Muscle layer of duodenum (tissue), 2 donors: ENCODE results near the gene LRRC74B.

ENCODE experiments used
- H3K27ac ChIP-seq: one replicate; pipeline ENCODE4 v1.7.0; 2013; ENCODE audit warnings: mild to moderate bottlenecking, low read length
- H3K27me3 ChIP-seq: one replicate; pipeline ENCODE4 v1.7.0; 2013; ENCODE audit warnings: low read depth, mild to moderate bottlenecking, control low read depth, low read length
- H3K36me3 ChIP-seq, 2 donors: one replicate each; pipeline ENCODE4 v1.7.0; 2013; ENCODE audit warnings: low read length in 2 of 2, control low read depth in 1 of 2, mild to moderate bottlenecking in 1 of 2; ENCODE audit not compliant: insufficient read depth in 2 of 2, control insufficient read depth in 1 of 2
- H3K4me1 ChIP-seq, 2 donors: one replicate each; pipeline ENCODE4 v1.7.0; 2013; ENCODE audit warnings: low read length in 2 of 2, mild to moderate bottlenecking in 2 of 2, control low read depth in 1 of 2, moderate library complexity in 1 of 2; ENCODE audit not compliant: insufficient read depth in 2 of 2, control insufficient read depth in 1 of 2
- H3K4me3 ChIP-seq, 2 donors: one replicate each; pipeline ENCODE4 v1.7.0; 2013; ENCODE audit warnings: low read length in 2 of 2, low read depth in 1 of 2, mild to moderate bottlenecking in 1 of 2
- H3K9me3 ChIP-seq, 2 donors: one replicate each; pipeline ENCODE4 v1.7.0; 2013; ENCODE audit warnings: low read length in 2 of 2, control low read depth in 1 of 2, mild to moderate bottlenecking in 1 of 2; ENCODE audit not compliant: control insufficient read depth in 1 of 2
- donor health status: healthy.

LRRC74B gene

DNA sequence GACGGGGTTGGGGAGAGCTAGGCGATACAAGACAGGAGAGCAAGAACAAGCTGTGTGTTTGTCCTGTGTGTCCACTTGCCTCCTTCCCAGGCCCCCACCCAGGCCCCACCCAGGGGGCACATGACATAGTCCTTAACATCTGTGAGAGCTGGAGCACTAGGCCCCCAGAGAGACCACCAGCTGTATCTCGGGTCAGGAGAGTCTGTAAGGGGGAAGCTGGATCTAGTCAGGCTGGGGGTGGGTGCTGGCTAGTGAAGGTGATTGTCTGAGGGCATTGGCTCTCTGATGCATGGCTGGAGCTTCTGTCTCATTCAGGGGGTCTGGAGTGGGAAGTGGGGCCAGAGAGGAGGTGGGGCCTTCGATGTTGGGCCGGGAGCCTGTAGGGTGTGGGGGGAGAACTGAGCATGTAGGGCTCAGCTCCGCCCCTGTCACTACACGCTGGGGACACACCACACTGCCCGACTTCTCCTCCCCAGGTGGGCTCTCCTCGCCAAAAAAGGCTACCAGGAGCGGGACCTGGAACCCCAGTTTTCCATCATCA is 30.2 kb upstream of the LRRC74B start:
- Histone ChIP-seq H3K27me3 (no peaks in the 10 kb centered on the region), H3K36me3 (no peaks in the 10 kb centered on the region), H3K4me1 (peaks cover 4 to 24% of the 10 kb centered on the region in 2 donors), H3K27ac (no peak overlapping the region), H3K9me3 (no peaks in the 10 kb centered on the region), H3K4me3 (no peak overlapping the region)

DNA sequence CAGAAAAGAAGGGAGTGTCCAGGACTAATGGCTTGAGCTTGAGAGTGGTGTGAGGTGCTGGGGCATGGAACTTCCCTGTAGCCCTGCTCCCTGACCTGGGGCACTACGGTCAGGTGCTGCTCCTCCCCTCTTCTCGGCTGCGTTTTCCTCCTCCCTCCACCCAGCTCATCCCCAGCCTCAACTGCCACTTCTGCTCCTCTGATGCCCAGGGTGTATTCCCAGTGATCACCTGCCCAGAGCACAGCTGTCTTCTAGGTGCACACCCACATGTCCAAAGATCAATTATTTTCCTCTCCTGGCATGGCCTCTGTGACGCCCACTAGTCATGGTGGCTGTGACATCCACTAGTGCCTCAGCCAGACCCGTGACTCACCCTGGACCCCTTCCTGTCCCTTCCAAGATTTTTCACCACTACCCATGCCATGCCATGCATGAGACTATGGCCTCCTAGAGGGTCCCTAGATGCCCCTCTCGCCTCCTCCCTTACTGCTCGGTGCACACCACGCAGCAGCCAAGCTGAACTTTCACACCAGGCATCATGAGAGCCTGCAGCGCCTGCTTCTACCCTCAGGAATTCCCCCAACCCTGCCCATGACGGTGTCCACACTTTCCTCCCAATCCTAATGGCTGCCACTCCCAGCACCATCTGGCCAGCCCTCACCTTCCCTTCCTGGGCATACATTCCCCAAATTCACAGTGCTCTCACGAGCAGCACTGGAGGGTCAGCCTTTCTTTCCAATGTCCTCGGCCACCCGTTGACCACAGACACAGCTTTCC is 28.9 kb upstream of the LRRC74B start:
- Histone ChIP-seq H3K36me3 (no peaks in the 10 kb centered on the region), H3K4me3 (no peak overlapping the region), H3K27me3 (no peaks in the 10 kb centered on the region), H3K27ac (no peak overlapping the region), H3K4me1 (peaks cover 4 to 24% of the 10 kb centered on the region in 2 donors), H3K9me3 (no peaks in the 10 kb centered on the region)

DNA sequence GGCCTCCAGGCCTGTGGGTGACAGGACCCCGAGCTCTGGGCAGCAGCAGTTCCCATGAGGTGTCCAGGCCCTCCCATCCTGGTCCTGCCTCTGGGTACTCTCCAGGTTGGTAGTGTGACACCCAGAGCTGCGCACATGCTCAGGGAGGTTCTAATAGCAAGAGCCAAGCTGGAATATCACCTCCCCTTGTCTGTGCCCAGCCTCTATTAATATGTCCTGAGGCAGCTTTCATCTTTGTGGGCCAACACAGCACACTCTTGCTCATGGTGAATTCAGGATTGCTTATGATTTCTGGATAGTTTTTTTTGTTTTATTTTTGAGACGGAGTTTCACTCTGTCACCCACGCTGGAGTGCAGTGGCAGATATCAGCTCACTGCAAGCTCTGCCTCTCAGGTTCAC is 27.4 kb upstream of the LRRC74B start:
- H3K27me3 ChIP-seq = no peaks in the 10 kb centered on the region
- H3K9me3 ChIP-seq = no peaks in the 10 kb centered on the region
- no peak overlapping the region for H3K27ac ChIP-seq
- no peaks in the 10 kb centered on the region for H3K36me3 ChIP-seq
- H3K4me1 ChIP-seq = peaks cover 4 to 24% of the 10 kb centered on the region in 2 donors
- no peak overlapping the region for H3K4me3 ChIP-seq

DNA sequence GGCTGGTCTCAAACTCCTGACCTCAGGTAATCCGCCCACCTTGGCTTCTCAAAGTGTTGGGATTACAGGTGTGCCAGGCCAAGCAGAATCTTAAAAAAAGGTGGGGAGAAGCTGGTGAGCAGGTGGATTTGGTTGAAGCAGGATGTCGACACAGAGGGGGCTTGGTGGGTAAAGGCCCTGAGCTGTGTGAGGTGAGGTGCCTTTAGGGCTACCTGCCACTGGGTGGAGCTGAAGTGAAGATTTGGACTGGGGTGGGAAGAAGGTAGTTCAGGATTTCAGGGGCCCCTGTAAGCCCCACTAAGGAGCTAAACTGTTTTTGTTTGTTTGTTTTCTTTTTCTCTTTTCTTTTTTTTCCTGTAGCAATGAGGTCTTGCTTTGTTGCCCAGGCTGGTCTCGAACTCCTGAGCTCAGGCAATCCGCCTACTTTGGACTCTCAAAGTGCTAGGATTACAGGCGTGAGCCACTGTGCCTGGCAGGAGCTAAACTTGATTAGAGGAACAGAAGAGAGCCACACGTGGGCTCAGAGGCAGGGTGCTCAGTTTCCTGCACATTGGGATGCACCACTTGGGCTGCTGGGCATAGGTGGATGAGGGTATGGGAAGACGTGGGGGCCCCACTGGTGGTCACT is 24.8 kb upstream of the LRRC74B start:
- H3K36me3 ChIP-seq = no peaks in the 10 kb centered on the region
- H3K4me1 ChIP-seq = peaks cover 0 to under 1% of the 10 kb centered on the region in 2 donors
- H3K4me3 ChIP-seq = no peak overlapping the region
- no peaks in the 10 kb centered on the region for H3K27me3 ChIP-seq
- no peaks in the 10 kb centered on the region for H3K9me3 ChIP-seq
- H3K27ac ChIP-seq = no peak overlapping the region

DNA sequence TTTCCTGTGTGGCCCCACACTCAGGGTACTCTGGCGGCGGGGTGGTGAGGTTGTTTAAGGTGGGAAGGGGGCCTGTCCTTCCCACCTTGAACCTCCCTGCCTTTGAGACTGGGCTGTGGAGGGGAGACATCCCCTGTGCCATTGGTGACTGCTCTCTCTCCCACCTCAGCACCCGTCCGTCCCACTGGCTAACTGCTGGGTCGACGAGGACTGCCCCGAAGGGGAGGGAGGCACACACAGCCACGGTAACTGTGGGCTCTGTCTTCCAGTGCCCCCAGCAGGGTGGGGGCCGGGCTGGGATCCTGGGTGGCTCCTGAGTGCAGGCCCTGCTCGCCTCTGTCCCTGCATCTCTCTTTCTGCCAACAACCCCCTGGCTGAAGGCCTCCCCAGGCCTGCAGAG is 23.2 kb upstream of the LRRC74B start:
- Histone ChIP-seq H3K36me3 (no peaks in the 10 kb centered on the region), H3K4me3 (no peak overlapping the region), H3K27me3 (no peaks in the 10 kb centered on the region), H3K27ac (no peak overlapping the region), H3K4me1 (peaks cover 0 to 2% of the 10 kb centered on the region in 2 donors), H3K9me3 (no peaks in the 10 kb centered on the region)

DNA sequence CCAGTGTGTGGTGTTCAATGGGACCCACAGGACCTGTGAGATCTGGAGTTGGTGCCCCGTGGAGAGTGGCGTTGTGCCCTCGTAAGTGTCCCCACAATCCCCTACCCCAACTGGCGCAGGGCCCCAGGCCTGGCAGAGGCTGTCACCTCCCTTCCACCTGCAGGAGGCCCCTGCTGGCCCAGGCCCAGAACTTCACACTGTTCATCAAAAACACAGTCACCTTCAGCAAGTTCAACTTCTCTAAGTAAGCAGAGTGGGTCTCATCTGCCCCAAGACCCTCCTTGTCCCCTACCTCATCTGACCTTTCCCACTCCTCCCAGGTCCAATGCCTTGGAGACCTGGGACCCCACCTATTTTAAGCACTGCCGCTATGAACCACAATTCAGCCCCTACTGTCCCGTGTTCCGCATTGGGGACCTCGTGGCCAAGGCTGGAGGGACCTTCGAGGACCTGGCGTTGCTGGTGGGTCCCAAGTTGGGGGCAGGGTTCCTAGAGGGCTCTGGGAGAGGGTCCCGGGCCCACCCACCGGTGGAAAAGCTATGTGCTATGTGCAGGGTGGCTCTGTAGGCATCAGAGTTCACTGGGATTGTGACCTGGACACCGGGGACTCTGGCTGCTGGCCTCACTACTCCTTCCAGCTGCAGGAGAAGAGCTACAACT is 22.7 kb upstream of the LRRC74B start:
- Histone ChIP-seq H3K27ac (no peak overlapping the region), H3K4me1 (peaks cover 0 to 5% of the 10 kb centered on the region in 2 donors), H3K27me3 (no peaks in the 10 kb centered on the region), H3K9me3 (no peaks in the 10 kb centered on the region), H3K4me3 (no peak overlapping the region), H3K36me3 (no peaks in the 10 kb centered on the region)

DNA sequence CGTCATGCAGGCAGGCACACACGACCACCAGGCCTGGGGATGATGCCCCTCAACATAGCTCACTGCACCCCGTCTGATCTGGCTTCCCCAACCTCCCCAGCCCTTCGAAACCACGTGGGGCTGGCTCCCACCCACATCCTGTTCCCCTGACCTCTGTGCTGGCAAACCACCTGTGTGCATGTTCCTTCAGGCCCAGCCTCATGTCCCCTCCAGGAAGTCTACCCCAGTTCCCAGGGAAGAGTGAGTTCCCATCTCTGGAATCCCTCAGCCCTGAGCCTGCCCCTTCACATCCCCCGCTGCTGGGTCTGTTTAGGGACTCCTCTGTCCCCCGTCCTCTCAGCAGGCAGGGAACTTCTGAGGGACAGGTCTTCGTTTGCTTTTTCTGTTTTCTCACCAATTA is 20.5 kb upstream of the LRRC74B start:
- H3K36me3 ChIP-seq = no peaks in the 10 kb centered on the region
- no peak overlapping the region for H3K27ac ChIP-seq
- peaks cover 0 to 5% of the 10 kb centered on the region in 2 donors for H3K4me1 ChIP-seq
- no peaks in the 10 kb centered on the region for H3K9me3 ChIP-seq
- no peak overlapping the region for H3K4me3 ChIP-seq
- peaks cover 3% of the 10 kb centered on the region for H3K27me3 ChIP-seq

DNA sequence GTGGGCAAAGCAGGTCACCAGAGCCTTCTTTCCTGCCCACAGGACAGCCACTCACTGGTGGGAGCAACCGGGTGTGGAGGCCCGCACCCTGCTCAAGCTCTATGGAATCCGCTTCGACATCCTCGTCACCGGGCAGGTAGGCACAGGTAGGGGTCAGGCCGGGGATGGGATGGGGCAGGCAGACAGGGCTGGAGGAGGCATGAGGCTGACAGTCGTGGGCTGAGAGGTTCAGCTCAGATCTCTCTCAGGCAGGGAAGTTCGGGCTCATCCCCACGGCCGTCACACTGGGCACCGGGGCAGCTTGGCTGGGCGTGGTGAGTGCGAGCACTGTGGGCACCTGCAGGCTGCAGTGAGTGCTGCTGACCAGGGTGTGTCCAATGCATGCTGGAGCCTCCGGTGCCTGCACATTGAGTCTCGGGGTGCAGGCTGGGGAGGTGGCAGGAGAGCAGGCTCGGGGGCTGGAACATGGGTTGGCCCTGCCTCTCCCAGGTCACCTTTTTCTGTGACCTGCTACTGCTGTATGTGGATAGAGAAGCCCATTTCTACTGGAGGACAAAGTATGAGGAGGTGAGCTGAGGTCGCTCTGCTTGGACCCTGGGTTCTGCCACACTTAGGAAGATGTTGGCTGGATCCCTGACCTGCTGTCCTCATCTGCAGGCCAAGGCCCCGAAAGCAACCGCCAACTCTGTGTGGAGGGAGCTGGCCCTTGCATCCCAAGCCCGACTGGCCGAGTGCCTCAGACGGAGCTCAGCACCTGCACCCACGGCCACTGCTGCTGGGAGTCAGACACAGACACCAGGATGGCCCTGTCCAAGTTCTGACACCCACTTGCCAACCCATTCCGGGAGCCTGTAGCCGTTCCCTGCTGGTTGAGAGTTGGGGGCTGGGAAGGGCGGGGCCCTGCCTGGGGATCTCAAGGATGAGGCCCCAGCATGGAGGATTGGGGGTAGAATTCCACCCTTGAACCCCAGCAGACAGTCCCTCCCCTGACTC is 19.7 kb upstream of the LRRC74B start:
- H3K4me3 ChIP-seq = no peak overlapping the region
- H3K9me3 ChIP-seq = no peaks in the 10 kb centered on the region
- H3K36me3 ChIP-seq = no peaks in the 10 kb centered on the region
- H3K4me1 ChIP-seq = peaks cover 0 to 5% of the 10 kb centered on the region in 2 donors
- H3K27ac ChIP-seq = no peak overlapping the region
- H3K27me3 ChIP-seq = peaks cover 3% of the 10 kb centered on the region

DNA sequence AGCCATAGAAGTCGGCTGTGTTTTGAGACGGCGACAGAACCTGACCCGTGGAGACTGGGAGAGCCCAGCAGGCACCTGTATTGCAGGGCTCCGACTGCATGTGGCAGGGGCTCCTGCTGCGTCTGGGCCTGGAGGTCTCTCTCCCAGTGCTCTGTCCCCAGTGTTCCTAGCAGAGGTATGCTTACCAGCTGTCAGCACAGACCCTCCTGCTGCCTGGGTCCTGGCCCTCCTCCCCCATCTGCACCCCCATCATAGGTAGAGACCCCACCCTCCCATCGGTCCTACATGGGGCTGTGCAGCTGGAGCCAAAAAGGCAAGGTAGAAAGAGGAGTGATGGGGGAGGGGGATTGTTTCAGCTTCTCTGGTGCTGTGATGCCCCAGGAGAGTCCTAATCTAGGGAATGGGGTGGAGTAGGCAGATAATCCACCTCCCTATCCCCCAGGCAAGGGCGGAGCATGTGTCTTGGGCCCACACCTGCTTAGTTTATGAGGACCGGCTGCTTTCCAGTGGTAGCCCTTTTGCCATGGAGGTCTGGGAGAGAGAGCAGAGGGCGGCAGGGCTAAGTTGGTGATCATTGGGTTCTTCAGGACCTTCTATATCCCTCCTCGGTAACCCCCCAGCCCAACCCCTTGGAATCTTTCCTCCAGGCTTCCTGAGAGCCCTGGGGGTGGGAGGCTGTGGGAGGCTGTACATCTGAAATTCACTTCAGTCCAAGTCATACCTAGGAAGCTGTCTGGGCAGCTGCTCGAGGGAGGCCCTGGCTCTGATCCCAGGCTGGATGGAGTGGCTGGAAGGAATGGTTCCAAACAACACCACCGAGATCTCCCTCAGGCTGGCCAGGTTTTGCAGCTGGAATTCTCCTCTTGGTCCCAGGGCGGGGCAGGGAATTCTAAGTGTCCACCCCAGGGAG is 18.7 kb upstream of the LRRC74B start:
- Histone ChIP-seq H3K4me1 (peaks cover 0 to 6% of the 10 kb centered on the region in 2 donors), H3K27me3 (peaks cover 3% of the 10 kb centered on the region), H3K36me3 (no peaks in the 10 kb centered on the region), H3K4me3 (no peak overlapping the region), H3K27ac (no peak overlapping the region), H3K9me3 (no peaks in the 10 kb centered on the region)
